Measurements from ENCODE around the gene RPUSD1. TPM values are rescaled to one million over a fixed set of nuclear protein-coding genes. Genes with fewer than 3 reads are reported as not detected.

RPUSD1 gene
- total and polyA plus RNA-seq, 4 donors: 8.2 to 25.6 (median 23.5) TPM

GRCh38 chr16:751152-752006, 36.8 kb downstream of the RPUSD1 start:
- H3K27ac ChIP-seq (ENCODE audit: low read depth in 1 of 2, low read length in 1 of 2): no peak overlapping the region
- DNase-seq (no peak), ATAC-seq (ENCODE audit: insufficient read depth, low FRiP score) (no peak)
- TF ChIP-seq, protein P1, sequence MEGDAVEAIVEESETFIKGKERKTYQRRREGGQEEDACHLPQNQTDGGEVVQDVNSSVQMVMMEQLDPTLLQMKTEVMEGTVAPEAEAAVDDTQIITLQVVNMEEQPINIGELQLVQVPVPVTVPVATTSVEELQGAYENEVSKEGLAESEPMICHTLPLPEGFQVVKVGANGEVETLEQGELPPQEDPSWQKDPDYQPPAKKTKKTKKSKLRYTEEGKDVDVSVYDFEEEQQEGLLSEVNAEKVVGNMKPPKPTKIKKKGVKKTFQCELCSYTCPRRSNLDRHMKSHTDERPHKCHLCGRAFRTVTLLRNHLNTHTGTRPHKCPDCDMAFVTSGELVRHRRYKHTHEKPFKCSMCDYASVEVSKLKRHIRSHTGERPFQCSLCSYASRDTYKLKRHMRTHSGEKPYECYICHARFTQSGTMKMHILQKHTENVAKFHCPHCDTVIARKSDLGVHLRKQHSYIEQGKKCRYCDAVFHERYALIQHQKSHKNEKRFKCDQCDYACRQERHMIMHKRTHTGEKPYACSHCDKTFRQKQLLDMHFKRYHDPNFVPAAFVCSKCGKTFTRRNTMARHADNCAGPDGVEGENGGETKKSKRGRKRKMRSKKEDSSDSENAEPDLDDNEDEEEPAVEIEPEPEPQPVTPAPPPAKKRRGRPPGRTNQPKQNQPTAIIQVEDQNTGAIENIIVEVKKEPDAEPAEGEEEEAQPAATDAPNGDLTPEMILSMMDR (IDR thresholded peaks at IDR 0.05; ENCODE audit: control extremely low read depth, extremely low read depth): no peak
- H3K27me3 ChIP-seq (ENCODE audit: control insufficient read depth in 3 of 3, insufficient read depth in 3 of 3, low read length in 2 of 3): no peaks in the 10 kb centered on the region
- no peak overlapping the region for H3K4me3 ChIP-seq
- no peaks in the 10 kb centered on the region for H3K36me3 ChIP-seq (ENCODE audit: control insufficient read depth in 4 of 4, insufficient read depth in 4 of 4, low read length in 4 of 4)
- H3K4me1 ChIP-seq (ENCODE audit: control insufficient read depth in 5 of 5, insufficient read depth in 5 of 5, low read length in 5 of 5): peaks cover 0 to 3% (median 0%) of the 10 kb centered on the region in 5 donors
- no peak overlapping the region for H3K9ac ChIP-seq (ENCODE audit: insufficient read depth in 1 of 2, low read length in 2 of 2)
- peaks cover 0 to 2% (median 0%) of the 10 kb centered on the region in 4 donors for H3K9me3 ChIP-seq (ENCODE audit: control insufficient read depth in 4 of 4, insufficient read depth in 3 of 4, low read length in 3 of 4)
- 60 to 84% methylated on average over 39 of the region's 39 CpGs for WGBS, 2 donors

DNA sequence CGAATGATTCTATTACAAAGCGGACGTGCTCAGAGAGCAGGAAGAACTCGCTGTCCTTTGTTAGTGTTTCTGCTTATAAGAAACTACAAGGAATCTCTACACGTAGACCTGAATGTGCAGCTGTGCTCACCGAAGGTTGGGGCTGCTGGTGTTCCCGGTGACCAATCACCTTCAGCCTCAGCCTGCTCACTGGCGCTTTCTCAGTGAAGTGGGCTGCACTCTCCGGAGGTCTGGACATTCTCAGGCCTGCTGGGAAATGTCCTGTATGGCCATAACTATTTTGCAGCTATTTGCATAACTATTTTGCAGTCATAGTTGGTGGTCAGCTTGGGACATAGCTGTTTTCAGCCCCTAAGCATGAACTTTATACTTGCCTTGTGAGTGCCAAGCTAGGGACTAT, 37.7 kb downstream of the RPUSD1 start:
- 71 to 74% methylated on average over 9 of the region's 9 CpGs for WGBS, 2 donors
- TF ChIP-seq, protein P1 (IDR thresholded peaks at IDR 0.05; ENCODE audit: control extremely low read depth, extremely low read depth): no peak
- no peak overlapping the region for H3K27ac ChIP-seq (ENCODE audit: low read depth in 1 of 2, low read length in 1 of 2)
- H3K36me3 ChIP-seq (ENCODE audit: control insufficient read depth in 4 of 4, insufficient read depth in 4 of 4, low read length in 4 of 4): no peaks in the 10 kb centered on the region
- H3K9ac ChIP-seq (ENCODE audit: insufficient read depth in 1 of 2, low read length in 2 of 2): no peak overlapping the region
- DNase-seq (no peak), ATAC-seq (ENCODE audit: insufficient read depth, low FRiP score) (no peak)
- H3K4me3 ChIP-seq: no peak overlapping the region
- H3K9me3 ChIP-seq (ENCODE audit: control insufficient read depth in 4 of 4, insufficient read depth in 3 of 4, low read length in 3 of 4): no peaks in the 10 kb centered on the region
- H3K4me1 ChIP-seq (ENCODE audit: control insufficient read depth in 5 of 5, insufficient read depth in 5 of 5, low read length in 5 of 5): peaks cover 0 to 3% (median 0%) of the 10 kb centered on the region in 5 donors
- H3K27me3 ChIP-seq (ENCODE audit: control insufficient read depth in 3 of 3, insufficient read depth in 3 of 3, low read length in 2 of 3): no peaks in the 10 kb centered on the region

DNA sequence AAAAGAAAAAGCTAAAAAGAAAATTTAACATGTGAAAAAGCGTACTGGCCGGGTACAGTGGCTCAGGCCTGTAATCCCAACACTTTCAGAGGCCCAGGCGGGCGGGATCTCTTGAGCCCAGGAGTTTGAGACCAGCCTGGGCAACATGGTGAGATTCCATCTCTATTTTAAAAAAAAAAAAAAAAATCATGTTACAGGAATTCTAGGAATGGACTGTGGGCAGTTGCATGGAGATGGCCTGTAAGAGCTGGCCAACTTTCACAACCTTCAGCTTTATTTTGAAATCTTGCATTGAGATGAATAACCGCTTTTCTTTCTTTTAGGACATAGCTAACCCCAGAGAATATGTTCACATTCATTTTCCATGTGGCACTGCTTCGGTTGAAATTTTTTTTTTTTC, 39.2 kb downstream of the RPUSD1 start:
- TF ChIP-seq, protein P1 (IDR thresholded peaks at IDR 0.05; ENCODE audit: control extremely low read depth, extremely low read depth): no peak
- H3K27me3 ChIP-seq (ENCODE audit: control insufficient read depth in 3 of 3, insufficient read depth in 3 of 3, low read length in 2 of 3): no peaks in the 10 kb centered on the region
- no peak overlapping the region for H3K4me3 ChIP-seq
- ATAC-seq (ENCODE audit: insufficient read depth, low FRiP score) (no peak), DNase-seq (no peak)
- H3K4me1 ChIP-seq (ENCODE audit: control insufficient read depth in 5 of 5, insufficient read depth in 5 of 5, low read length in 5 of 5): peaks cover 0 to 3% (median 0%) of the 10 kb centered on the region in 5 donors
- no peaks in the 10 kb centered on the region for H3K36me3 ChIP-seq (ENCODE audit: control insufficient read depth in 4 of 4, insufficient read depth in 4 of 4, low read length in 4 of 4)
- no peak overlapping the region for H3K27ac ChIP-seq (ENCODE audit: low read depth in 1 of 2, low read length in 1 of 2)
- no peaks in the 10 kb centered on the region for H3K9me3 ChIP-seq (ENCODE audit: control insufficient read depth in 4 of 4, insufficient read depth in 3 of 4, low read length in 3 of 4)
- 72 to 80% methylated on average over 6 of the region's 6 CpGs for WGBS, 2 donors
- H3K9ac ChIP-seq (ENCODE audit: insufficient read depth in 1 of 2, low read length in 2 of 2): no peak overlapping the region

Data from lung (tissue), 12 donors.